ENCODE results near the gene NRG2.

DNA sequence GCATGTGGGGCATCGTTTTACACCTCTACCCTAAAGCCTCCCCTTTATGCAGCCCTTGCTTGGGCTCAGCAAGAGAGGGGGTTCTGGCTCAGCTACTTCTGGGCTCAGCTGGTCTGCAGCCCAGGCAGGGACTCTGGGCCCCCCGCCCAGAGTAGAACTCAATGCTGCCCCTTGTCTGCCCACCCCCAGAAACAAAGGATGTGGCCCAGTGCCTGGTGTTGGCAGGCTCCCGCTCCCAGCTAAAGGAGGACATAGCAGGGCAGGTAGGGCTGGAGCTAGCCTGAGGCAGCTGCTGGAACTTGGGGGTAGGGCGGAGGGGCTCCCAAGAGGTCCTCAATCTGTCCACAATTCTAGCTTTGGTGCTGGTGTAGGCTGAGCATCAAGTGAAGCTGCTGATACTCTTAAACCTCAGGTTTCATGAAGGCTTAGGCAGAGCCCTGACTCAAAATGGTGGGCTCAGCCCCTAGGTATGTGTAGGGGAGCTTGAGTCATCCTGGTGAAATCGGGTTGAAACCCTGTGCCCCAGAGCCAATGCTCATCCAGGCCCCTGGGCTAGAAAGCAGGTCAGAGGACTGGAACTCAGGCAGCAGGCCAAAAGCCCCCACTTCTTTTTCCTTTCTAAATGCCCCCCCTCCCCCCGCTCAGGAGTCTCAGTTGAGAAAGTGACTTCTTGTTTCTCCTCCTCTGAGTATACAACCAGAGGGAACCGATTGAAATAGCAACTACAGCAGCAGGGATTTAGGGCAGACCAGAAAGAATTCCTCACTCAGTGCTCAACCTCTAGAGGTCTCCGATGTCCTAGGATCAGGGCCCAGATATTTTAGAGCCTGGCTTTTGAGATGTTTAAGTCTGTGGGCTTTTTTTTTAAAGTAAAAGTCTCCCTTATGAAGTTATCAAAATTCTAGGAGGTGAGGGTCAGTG is 236.1 kb downstream of the NRG2 start:
- TF ChIP-seq, protein P1, sequence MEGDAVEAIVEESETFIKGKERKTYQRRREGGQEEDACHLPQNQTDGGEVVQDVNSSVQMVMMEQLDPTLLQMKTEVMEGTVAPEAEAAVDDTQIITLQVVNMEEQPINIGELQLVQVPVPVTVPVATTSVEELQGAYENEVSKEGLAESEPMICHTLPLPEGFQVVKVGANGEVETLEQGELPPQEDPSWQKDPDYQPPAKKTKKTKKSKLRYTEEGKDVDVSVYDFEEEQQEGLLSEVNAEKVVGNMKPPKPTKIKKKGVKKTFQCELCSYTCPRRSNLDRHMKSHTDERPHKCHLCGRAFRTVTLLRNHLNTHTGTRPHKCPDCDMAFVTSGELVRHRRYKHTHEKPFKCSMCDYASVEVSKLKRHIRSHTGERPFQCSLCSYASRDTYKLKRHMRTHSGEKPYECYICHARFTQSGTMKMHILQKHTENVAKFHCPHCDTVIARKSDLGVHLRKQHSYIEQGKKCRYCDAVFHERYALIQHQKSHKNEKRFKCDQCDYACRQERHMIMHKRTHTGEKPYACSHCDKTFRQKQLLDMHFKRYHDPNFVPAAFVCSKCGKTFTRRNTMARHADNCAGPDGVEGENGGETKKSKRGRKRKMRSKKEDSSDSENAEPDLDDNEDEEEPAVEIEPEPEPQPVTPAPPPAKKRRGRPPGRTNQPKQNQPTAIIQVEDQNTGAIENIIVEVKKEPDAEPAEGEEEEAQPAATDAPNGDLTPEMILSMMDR (IDR thresholded peaks at IDR 0.05): no peak
- no peak for TF ChIP-seq POLR2A (IDR thresholded peaks at IDR 0.05)
